K562 (cell line): Measurements from ENCODE around the gene TERC. TPM values are rescaled to one million over a fixed set of nuclear protein-coding genes. Genes with fewer than 3 reads are reported as not detected.

ENCODE experiments used
- ATF4 ChIP-seq: fragments of 450-650 bp; formaldehyde crosslinking; IDR thresholded peaks from 2 replicates; pipeline ENCODE4 v1.4.0; 2022; ENCODE audit warnings: mild to moderate bottlenecking, moderate library complexity
- HBP1 ChIP-seq: fragments of 450-650 bp; formaldehyde crosslinking; IDR thresholded peaks from 2 replicates; pipeline ENCODE4 v1.4.0; 2022; ENCODE audit warnings: missing genetic modification characterization
- MEIS2 ChIP-seq: fragments of 450-650 bp; IDR thresholded peaks from 2 replicates; pipeline ENCODE4 v1.6.1; 2014; ENCODE audit warnings: mild to moderate bottlenecking; ENCODE audit not compliant: partially characterized antibody
- PBX2 ChIP-seq, 2 experiments: IDR thresholded peaks in 1 of 2; conservative IDR thresholded peaks in 1 of 2; 2 replicates each; pipeline ENCODE4 v1.6.1; 2016; ENCODE audit warnings: low read depth in 2 of 2, mild to moderate bottlenecking in 1 of 2, missing compliant biosample characterization in 1 of 2, missing genetic modification characterization in 1 of 2, moderate library complexity in 1 of 2
- PTBP1 ChIP-seq: fragments of 200-400 bp; formaldehyde crosslinking; IDR thresholded peaks from 2 replicates; pipeline ENCODE4 v1.6.1; 2017; ENCODE audit warnings: low read depth, low read length
- TRIM25 ChIP-seq: fragments of 450-650 bp; IDR thresholded peaks from 2 replicates; pipeline ENCODE4 v1.7.0; 2016; ENCODE audit warnings: borderline replicate concordance
- ZFP1 ChIP-seq: fragments of 450-650 bp; formaldehyde crosslinking; IDR thresholded peaks from 2 replicates; pipeline ENCODE4 v1.4.0; 2020; ENCODE audit warnings: mild to moderate bottlenecking, mixed read lengths
- ZNF407 ChIP-seq: fragments of 450-650 bp; IDR thresholded peaks from 2 replicates; pipeline ENCODE4 v1.6.1; 2016; ENCODE audit warnings: low read depth
- polyA plus RNA-seq, 8 experiments: library from polyadenylated mRNA; depleted of rRNA in 4 of 8; stranded (reverse) in 5 of 8; unstranded in 3 of 8; fragments of >200 nt; fragmentation: Nextera tagmentation in 2 of 8; fragmentation: Illumina TruSeq in 1 of 8; extraction: Ambion mirVana in 2 of 8; extraction: Trizol in 1 of 8; gene quantifications; 2 replicates each; pipeline versions ENCODE4 v1.2.1 to v1.2.3, GENCODE V29; 2011 to 2014; ENCODE audit warnings: inconsistent platforms in 1 of 8, missing spikeins in 1 of 8
- total RNA-seq, 7 experiments: library from RNA; depleted of rRNA in 6 of 7; stranded (reverse); fragments of >200 nt in 6 of 7; fragmentation: Illumina TruSeq in 2 of 7; extraction: Trizol in 2 of 7; gene quantifications; 2 replicates each; pipeline versions ENCODE4 v1.2.1 to v1.2.3, GENCODE V29; 2011 to 2021; ENCODE audit warnings: low replicate concordance in 1 of 7

TERC gene
- total and polyA plus RNA-seq, 9 of the 15 experiments (the other 6 are each of a cell fraction or from before 2014, with no cell fraction given): 0.77 to 234 (median 27.9) TPM; not detected in 3

- TF ChIP-seq ATF4 (CRISPR knock-in tag) (no peak), PTBP1 (no peak), ZFP1 (CRISPR knock-in tag) (no peak), HBP1 (no peak), TRIM25 (no peak), PBX2 (CRISPR knock-in tag; IDR thresholded peaks at IDR 0.05; ENCODE audit: low read depth) (no peak), PBX2 (tag; conservative IDR thresholded peaks at IDR 0.05; ENCODE audit: low read depth) (peak; percentile 94), ZNF407 (no peak), MEIS2 (peak; percentile 96)
Observed at GRCh38 chr3:169744366-169745054, 20.4 kb downstream of the TERC start (continued).
